GM18868 (cell line): Measurements from ENCODE around the gene TSPAN6.

Source experiments
- ATAC-seq: cut with Tn5 transposase; IDR thresholded peaks from one replicate; pipeline ENCODE4 v1.9.1; 2021; ENCODE audit warnings: mild to moderate bottlenecking, moderate library complexity; ENCODE audit not compliant: unreplicated experiment

The TSPAN6 gene

GRCh38 chrX:100648458-100649417 is 12.1 kb upstream of the TSPAN6 start:
- ATAC-seq: no peak

DNA sequence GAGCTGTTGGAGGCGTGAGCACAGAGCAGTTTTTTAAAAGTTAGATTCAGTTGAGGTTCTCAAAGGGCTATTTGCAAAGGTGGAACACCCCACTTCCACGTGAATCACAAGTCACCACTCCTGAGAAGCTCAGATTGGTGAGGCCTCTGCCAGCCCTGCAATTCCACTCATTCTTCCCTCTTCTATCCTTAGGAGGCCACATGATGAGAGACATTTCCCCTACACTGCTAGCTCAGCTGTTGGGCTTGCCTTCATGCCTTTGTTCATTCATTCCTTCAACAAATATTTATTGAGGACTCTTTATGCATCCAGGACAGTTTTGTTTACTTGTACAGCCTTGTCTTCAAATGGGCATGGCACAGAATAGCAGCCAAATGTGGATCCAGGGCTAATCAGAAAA is 11.1 kb upstream of the TSPAN6 start:
- ATAC-seq: no peak

GRCh38 chrX:100647095-100647494 is 10.5 kb upstream of the TSPAN6 start:
- ATAC-seq: no peak

- ATAC-seq: no peak
These were observed 8.5 kb upstream of the TSPAN6 start for GRCh38 chrX:100645106-100645505.

DNA sequence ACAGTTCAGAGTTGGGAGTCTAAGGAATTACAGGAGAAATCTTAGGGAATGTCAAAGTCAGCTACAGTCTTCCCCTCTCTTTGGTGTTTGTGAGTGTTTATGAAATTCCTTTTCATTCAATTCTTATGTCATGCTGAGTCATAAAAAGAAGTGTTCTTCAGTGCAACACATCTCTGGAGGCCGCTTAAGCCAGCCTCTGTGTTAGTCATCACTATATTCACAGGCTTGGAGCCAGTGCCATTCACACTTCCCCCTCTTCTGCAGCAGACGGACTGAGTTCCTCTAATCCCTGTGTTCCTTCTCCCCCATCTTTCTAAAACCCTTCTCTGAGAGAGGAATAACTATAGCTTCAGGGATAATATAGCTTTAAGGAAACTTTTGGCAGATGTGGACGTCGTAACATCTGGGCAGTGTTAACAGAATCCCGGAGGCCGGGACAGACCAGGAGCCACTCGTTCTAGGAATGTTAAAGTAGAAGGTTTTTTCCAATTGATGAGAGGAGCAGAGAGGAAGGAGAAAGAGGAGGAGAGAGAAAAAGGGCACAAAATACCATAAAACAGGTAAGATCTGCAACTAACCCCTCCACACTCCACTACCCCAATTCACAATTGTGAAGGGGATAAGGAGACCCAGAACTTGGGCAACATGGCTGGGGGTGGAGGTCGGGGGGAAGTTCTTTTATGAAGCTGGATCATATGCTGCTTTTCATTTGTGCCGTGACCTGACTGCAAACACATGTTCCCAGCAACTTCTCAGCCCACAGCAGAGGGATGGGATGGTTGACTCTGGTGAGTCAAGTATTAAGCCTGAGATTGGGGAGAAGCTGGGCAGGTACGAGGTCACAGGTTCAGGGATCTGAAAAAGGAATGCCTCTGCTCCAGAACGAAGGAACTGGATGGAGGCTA is 7.6 kb upstream of the TSPAN6 start, which contains the start of gene SRPX2:
Gene SRPX2, plus strand, starts transcription at position 244 of the 905 bp plus-strand sequence. CDS start 2,124 bp downstream, outside the sequence.
- peak; percentile 91 for ATAC-seq

DNA sequence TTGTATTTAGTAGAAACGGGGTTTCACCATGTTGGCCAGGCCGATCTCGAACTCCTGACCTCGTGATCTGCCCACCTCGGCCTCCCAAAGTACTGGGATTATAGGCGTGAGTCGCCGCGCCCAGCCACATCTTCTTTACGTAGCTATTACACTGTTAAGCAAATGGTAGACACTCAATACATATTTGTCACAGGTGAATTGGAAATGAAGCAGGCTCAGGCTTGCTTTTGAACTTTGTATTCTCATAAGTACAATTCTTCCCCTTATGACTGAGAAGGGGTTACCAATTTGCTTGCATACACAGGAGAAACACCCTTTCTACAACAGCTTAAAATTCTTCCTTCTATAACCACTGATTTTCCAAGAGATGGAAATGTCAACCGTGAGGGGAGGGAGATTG is 6.6 kb upstream of the TSPAN6 start:
- no peak for ATAC-seq

DNA sequence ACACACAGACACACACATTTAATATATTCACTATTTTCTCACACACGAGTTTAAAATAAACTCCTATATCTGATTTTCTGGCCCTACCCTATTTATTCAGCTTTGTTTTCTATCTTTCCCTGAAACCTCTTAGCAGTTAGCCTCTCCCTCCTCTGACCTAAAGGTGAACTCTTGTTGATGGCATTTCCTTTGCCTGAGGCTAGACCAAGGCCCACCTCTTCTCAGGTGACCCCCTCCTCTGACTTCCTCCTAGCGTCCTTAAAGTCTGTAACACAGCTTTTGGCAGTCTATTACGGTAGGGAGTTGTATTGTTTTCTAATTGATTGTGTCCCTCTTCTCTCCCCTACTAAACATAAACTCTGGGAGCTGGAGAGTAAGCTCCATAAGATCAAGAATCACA is 5.7 kb upstream of the TSPAN6 start:
- ATAC-seq: no peak

DNA sequence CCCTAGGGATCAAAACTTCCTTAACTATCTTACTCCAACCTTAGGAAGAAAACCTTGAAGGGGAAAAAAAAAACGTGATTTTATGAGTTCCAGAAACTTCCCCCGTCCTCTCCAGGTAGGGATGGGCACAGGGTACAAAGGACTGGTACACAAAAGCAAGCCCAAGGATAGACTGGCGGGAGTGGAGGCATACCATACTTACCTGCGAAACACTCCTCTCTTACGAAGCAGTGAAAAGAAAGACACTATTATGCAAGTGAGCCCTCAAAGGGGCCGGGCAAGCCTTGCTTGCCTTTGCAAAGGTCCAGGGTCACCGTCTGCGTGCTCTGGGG is 651 bp downstream of the TSPAN6 start:
- ATAC-seq: no peak

DNA sequence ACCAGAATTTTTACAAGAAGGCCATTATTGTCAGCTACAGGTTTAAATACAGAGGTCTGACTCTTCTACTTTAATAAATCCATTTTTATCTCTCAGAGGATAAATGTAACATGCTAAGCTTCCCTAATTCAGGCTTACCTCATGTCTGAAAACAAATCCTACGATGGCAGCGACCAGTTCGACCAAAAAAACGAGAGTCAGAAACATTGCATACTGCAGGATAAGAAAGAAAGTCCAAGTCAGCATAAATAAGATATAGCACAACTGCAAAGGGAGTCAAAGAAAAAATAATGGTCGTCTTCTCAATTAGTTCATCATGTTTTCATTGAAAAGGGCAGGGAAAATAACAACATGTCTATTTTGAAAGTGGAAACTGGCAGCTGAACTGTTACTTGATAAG is 1.6 kb downstream of the TSPAN6 start:
- no peak for ATAC-seq

DNA sequence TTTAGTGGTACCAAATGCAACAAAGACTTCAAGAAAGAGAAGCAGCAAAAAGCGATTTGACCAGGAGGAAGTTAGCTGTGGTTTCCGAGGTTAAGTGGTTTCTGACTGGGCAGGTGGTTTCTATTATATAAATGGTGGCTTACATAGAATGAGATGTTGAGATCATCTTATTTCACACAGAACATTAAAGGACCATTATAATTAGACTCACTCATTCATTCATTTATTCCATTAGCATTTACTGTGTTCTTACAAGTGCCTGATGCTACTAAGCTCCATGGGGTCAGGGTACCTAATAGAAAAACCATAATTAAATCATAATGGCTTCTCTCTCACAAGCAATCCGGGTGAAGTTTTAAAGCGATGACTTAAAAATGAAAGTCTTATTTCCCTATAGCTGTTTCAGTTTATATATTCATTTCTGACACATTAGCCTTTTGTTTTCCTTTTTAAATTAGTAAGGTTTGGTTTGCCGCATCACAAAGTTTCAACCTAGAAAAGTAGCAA is 10.6 kb downstream of the TSPAN6 start:
- ATAC-seq: peak; percentile 94

DNA sequence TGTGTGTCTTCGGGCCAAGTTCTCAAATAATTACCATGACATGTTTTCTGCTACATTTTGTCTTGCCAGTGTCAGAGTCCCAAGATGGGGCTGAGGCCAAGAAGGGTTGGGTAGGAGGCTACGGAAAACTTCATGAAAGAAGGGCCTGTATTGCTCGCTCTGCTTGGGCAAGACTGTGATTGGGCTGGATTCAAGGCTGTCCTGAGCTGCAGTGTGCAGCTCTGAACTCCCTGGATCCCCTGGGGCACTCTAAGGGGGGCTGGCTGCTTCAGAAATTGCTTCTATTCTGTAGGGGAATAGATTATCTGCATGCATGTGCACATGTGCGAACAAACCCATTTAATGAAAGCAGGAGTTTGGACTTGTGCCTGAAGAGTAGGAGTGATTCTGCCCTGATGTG is 13.6 kb downstream of the TSPAN6 start:
- ATAC-seq: no peak

- peak; percentile 100 for ATAC-seq
These were observed 21.6 kb downstream of the TSPAN6 start for GRCh38 chrX:100615005-100615404.

- ATAC-seq: no peak
These were observed 24.7 kb downstream of the TSPAN6 start for GRCh38 chrX:100611951-100612350.

DNA sequence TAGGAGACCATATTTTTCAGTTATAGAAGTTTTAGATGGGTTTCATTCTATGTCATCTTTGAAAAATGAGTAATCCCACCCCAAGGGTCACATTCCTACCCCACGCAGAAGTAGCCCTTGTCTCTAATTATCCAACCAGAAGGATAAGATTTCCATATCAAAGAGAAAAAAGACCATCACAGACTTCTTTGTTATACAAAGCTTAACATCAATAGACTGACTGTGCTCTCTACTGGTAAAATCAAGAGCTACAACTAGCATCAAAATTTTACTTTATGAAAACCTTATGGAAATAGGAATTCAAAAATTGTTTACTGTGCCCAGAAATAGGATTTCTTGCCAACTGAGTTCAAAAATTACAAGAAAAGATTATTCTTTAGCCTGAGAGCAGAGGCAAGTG is 27.0 kb downstream of the TSPAN6 start:
- ATAC-seq: no peak

GRCh38 chrX:100606753-100607152 is 29.9 kb downstream of the TSPAN6 start:
- no peak for ATAC-seq

GRCh38 chrX:100600758-100601157 is 35.8 kb downstream of the TSPAN6 start:
- peak; percentile 62 for ATAC-seq

DNA sequence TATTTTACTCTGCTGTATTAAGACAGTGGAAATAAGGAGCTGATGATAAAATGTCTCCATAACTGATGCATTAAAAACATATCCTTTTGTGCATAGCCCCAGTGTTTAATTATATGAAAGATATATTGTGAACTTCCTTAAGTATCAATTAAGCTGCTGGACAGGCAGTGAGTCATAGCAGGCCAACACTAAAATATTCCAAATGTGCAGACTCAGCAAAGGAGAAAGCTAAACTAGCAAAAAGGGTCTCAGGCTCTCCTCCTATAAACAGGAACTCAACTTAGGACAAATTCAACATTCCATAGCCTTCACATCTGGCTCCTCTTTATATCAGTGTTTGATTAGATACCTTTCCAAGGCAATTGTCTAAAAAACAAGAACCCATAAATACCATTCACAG is 36.3 kb downstream of the TSPAN6 start:
- no peak for ATAC-seq

- ATAC-seq: no peak
These were observed 37.1 kb downstream of the TSPAN6 start for GRCh38 chrX:100599456-100599855.

GRCh38 chrX:100596601-100597000 is 40.0 kb downstream of the TSPAN6 start:
- ATAC-seq: no peak

- no peak for ATAC-seq
These were observed 43.0 kb downstream of the TSPAN6 start for GRCh38 chrX:100593581-100593980.

GRCh38 chrX:100593126-100593525 is 43.5 kb downstream of the TSPAN6 start:
- no peak for ATAC-seq
